Sigmoid colon (tissue), 4 donors: ENCODE measurements around the gene C9.

ENCODE experiments used
- POLR2A ChIP-seq, 2 donors: fragments of 450-650 bp; IDR thresholded peaks; one replicate each; pipeline ENCODE4 v1.6.1; 2016; ENCODE audit warnings: antibody characterized with exemption in 2 of 2, mild to moderate bottlenecking in 2 of 2, moderate library complexity in 2 of 2
- POLR2AphosphoS5 ChIP-seq, 4 donors: sonication (generic); formaldehyde crosslinking; IDR thresholded peaks; one replicate each; pipeline ENCODE4 v1.6.1; 2017; ENCODE audit warnings: antibody characterized with exemption in 4 of 4
- TF ChIP-seq, protein P1 (sequence below), 4 experiments: fragments of 450-650 bp in 3 of 4; fragments of 200-600 bp in 1 of 4; IDR thresholded peaks; one replicate each; pipeline ENCODE4 v1.5.1; 2016 to 2019; ENCODE audit warnings: antibody characterized with exemption in 4 of 4, mild to moderate bottlenecking in 3 of 4, moderate library complexity in 2 of 4

GRCh38 chr5:39363217-39363616 lies 1.1 kb downstream of the C9 start:
- TF ChIP-seq, protein P1, sequence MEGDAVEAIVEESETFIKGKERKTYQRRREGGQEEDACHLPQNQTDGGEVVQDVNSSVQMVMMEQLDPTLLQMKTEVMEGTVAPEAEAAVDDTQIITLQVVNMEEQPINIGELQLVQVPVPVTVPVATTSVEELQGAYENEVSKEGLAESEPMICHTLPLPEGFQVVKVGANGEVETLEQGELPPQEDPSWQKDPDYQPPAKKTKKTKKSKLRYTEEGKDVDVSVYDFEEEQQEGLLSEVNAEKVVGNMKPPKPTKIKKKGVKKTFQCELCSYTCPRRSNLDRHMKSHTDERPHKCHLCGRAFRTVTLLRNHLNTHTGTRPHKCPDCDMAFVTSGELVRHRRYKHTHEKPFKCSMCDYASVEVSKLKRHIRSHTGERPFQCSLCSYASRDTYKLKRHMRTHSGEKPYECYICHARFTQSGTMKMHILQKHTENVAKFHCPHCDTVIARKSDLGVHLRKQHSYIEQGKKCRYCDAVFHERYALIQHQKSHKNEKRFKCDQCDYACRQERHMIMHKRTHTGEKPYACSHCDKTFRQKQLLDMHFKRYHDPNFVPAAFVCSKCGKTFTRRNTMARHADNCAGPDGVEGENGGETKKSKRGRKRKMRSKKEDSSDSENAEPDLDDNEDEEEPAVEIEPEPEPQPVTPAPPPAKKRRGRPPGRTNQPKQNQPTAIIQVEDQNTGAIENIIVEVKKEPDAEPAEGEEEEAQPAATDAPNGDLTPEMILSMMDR (IDR thresholded peaks at IDR 0.05), result no peak
- TF ChIP-seq POLR2A (IDR thresholded peaks at IDR 0.05), result no peak
- TF ChIP-seq POLR2AphosphoS5 (IDR thresholded peaks at IDR 0.05), result no peak
